Right lobe of liver (tissue), 6 donors: Measurements from ENCODE around the gene ITPKC. TPM values are rescaled to one million over a fixed set of nuclear protein-coding genes. Genes with fewer than 3 reads are reported as not detected.
A peak's percentile ranks its signal among the peaks of the same experiment; 100 is the strongest.

Experiments
- ATAC-seq, 4 donors: fragments of 200-7000 bp; cut with Tn5 transposase; one replicate each; pipeline ENCODE4 v1.9.1; 2020; ENCODE audit warnings: mild to moderate bottlenecking in 4 of 4, moderate library complexity in 4 of 4
- DNase-seq, 3 donors: peaks; one replicate each; pipeline ENCODE4 v3.0.0-alpha.2; 2020
- H3K27ac ChIP-seq, 3 donors: fragments of 200-600 bp; one replicate each; pipeline ENCODE4 v1.8.0; 2022
- H3K27me3 ChIP-seq, 2 donors: fragments of 200-600 bp; one replicate each; pipeline ENCODE4 v1.8.0; 2022
- H3K36me3 ChIP-seq, 4 donors: fragments of 200-600 bp; sonication (generic) in 1 of 4; one replicate each; pipeline versions ENCODE4 v1.5.1 to v1.8.0; 2017 to 2022; ENCODE audit warnings: control low read depth in 1 of 4
- H3K4me1 ChIP-seq, 4 donors: fragments of 200-600 bp; sonication (generic) in 1 of 4; one replicate each; pipeline versions ENCODE4 v1.5.1 to v1.8.0; 2017 to 2022; ENCODE audit warnings: control low read depth in 1 of 4
- H3K4me3 ChIP-seq, 3 donors: fragments of 200-600 bp; one replicate each; pipeline ENCODE4 v1.8.0; 2022
- H3K9me3 ChIP-seq, 4 donors: fragments of 200-600 bp; sonication (generic) in 1 of 4; one replicate each; pipeline versions ENCODE4 v1.5.1 to v1.8.0; 2017 to 2022; ENCODE audit warnings: control low read depth in 1 of 4
- CTCF ChIP-seq, 4 donors: fragments of 200-600 bp in 3 of 4; fragments of 450-650 bp in 1 of 4; IDR thresholded peaks; one replicate each; pipeline versions ENCODE4 v1.5.1 to v1.8.0; 2016 to 2022; ENCODE audit warnings: antibody characterized with exemption in 4 of 4, mild to moderate bottlenecking in 2 of 4
- POLR2A ChIP-seq: fragments of 450-650 bp; IDR thresholded peaks from one replicate; pipeline ENCODE4 v1.6.1; 2017; ENCODE audit warnings: antibody characterized with exemption, mild to moderate bottlenecking
- WGBS: methylation state at CpG from one replicate; pipeline ENCODE4 v1.1.6; 2018; ENCODE audit warnings: low coverage, low lambda C conversion rate; ENCODE audit not compliant: insufficient coverage; ENCODE audit errors: missing lambda C conversion rate; 5-methylcytosine and 5-hydroxymethylcytosine counted together
- intact Hi-C, 2 donors: fragments of 100-400 bp; cut with DNase I; formaldehyde crosslinking; loops; one replicate each; pipeline versions ENCODE4 v1.11.2 to v1.14.1; 2022
- total RNA-seq, 6 experiments: library from RNA; depleted of rRNA in 2 of 6; stranded (reverse); fragments of >200 nt in 2 of 6; fragmentation: NEBNext Ultra II Directional in 3 of 6; extraction: Animal tissue kit (Norgen Biotek cat#: 25700) in 3 of 6; gene quantifications; one replicate each; pipeline versions ENCODE4 v1.1.0 to v1.2.4, GENCODE V29; 2016 to 2023
- donor health status: DM: no; HTN: yes; CAD: no.
- donor health status: DM: no; HTN: no; CAD: no.
- donor health status: DM: no; HTN: no; CAD: no.
- donor health status: DM: no; HTN: yes; CAD: no.
- donor health status: DM: no; HTN: yes; CAD: no.

ITPKC gene
- total RNA-seq, 6 experiments from 2014 or later: 6.8 to 19.7 (median 11.1) TPM

GRCh38 chr19:40777645-40777936 lies 60.7 kb downstream of the ITPKC start:
- ATAC-seq: no peak
- Histone ChIP-seq H3K27ac (peak overlapping the region; percentile 78 to 93 (median 89)), H3K27me3 (no peaks in the 10 kb centered on the region), H3K36me3 (no peaks in the 10 kb centered on the region), H3K9me3 (no peaks in the 10 kb centered on the region), H3K4me1 (peaks cover 0 to 12% (median 0%) of the 10 kb centered on the region in 4 donors), H3K4me3 (peak overlapping the region; percentile 52 to 93 (median 77))
- intact Hi-C loops: no loop called here
- DNase-seq: no peak
- 0% methylated on average over 9 of the region's 10 CpGs for WGBS
- TF ChIP-seq CTCF (IDR thresholded peaks at IDR 0.05) (no peak), POLR2A (no peak)

DNA sequence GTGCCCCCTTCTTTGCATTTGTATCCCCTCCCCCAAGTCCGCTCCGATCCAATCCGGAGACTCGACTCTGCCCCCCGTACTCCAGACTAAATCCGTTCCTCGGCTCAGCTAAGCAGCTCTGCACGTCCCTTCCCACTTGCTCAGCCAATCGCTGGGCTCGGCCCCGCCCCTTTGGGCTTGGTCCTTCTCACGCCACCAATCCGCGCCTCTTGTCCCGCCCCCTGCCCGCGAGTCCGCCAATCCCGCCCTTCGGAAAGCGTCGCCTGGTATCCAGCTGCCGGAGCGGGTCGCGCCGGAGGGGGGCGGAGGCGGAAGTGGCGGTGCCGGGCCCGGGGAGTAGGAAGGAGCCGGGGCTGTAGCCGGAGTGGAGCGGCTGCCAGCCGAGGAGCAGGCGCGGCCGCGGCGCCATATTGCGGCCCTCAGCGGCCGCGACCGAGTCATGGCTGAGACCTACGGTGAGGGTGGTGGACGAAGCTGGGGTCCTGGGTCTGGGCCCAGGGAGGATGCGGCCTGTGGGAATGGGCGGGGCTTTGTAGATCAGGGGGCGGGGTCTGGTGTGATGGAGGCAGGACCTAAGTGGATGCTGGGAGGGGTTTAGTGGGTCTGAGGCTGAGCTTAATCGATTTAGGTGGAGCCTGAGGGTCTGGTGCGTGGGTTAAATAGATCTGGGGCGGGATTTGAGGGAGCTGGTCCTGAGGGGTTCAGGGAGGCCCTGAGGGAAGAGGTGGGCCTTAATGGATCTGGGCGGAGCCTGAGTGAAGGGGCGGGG lies 61.2 kb downstream of the ITPKC start, which contains the start of gene RAB4B:
TSS of gene RAB4B (plus strand) at position 311 of the 769 bp plus-strand sequence. CDS start at position 440, 129 bp downstream.
- intact Hi-C loops: no loop called here
- peak within 1 kb of the TSS; percentile 77 to 93 (median 81) for H3K4me3 ChIP-seq
- DNase-seq (peak; percentile 100), ATAC-seq (peak; percentile 87 to 94 (median 92))
- TF ChIP-seq CTCF (IDR thresholded peaks at IDR 0.05): peak in 2 of 4 donors; percentile 21 to 23
- TF ChIP-seq POLR2A: peak; percentile 64
- H3K9me3 ChIP-seq: no peaks in the 10 kb centered on the region
- 0% methylated on average over 55 of the region's 56 CpGs for WGBS
- no peaks in the 10 kb centered on the region for H3K27me3 ChIP-seq
- H3K27ac ChIP-seq: peak within 1 kb of the TSS; percentile 78 to 93 (median 89)
- peaks cover 0 to 12% (median 0%) of the 10 kb centered on the region in 4 donors for H3K4me1 ChIP-seq
- H3K36me3 ChIP-seq: no peaks in the 10 kb centered on the region

GRCh38 chr19:40778706-40779284 lies 61.9 kb downstream of the ITPKC start:
- H3K36me3 ChIP-seq: no peaks in the 10 kb centered on the region
- no peaks in the 10 kb centered on the region for H3K9me3 ChIP-seq
- intact Hi-C loops: no loop called here
- H3K27ac ChIP-seq: peak overlapping the region in 2 of 3 donors; percentile 87 to 89
- peaks cover 0 to 12% (median 0%) of the 10 kb centered on the region in 4 donors for H3K4me1 ChIP-seq
- peak overlapping the region; percentile 77 to 93 (median 81) for H3K4me3 ChIP-seq
- DNase-seq (no peak), ATAC-seq (no peak)
- no peak for TF ChIP-seq POLR2A
- no peak for TF ChIP-seq CTCF (IDR thresholded peaks at IDR 0.05)
- H3K27me3 ChIP-seq: no peaks in the 10 kb centered on the region
- 16% methylated on average over 7 of the region's 7 CpGs for WGBS

GRCh38 chr19:40780582-40780981 lies 63.7 kb downstream of the ITPKC start:
- peaks cover 0 to 12% (median 0%) of the 10 kb centered on the region in 4 donors for H3K4me1 ChIP-seq
- 98% methylated on average over 5 of the region's 5 CpGs for WGBS
- no peak overlapping the region for H3K27ac ChIP-seq
- no peaks in the 10 kb centered on the region for H3K36me3 ChIP-seq
- H3K4me3 ChIP-seq: no peak overlapping the region
- DNase-seq (no peak), ATAC-seq (no peak)
- intact Hi-C loops: no loop called here
- no peaks in the 10 kb centered on the region for H3K27me3 ChIP-seq
- no peaks in the 10 kb centered on the region for H3K9me3 ChIP-seq
- TF ChIP-seq CTCF (IDR thresholded peaks at IDR 0.05) (no peak), POLR2A (no peak)
